ENCODE results near the gene RGPD4. TPM values are rescaled to one million over a fixed set of nuclear protein-coding genes. Genes with fewer than 3 reads are reported as not detected.

The RGPD4 gene
- polyA plus RNA-seq, 1 donor from 2014 or later = 0.26 TPM

GRCh38 chr2:107809835-107810234 lies 16.9 kb upstream of the RGPD4 start:
- Histone ChIP-seq H3F3A (ENCODE audit: insufficient read depth, low read length, poor library complexity, severe bottlenecking) (no peaks in the 10 kb centered on the region), H3K4me3 (ENCODE audit: low read length) (no peak overlapping the region), H3K9ac (ENCODE audit: low read length) (no peak overlapping the region), H3K36me3 (ENCODE audit: insufficient read depth, low read length) (no peaks in the 10 kb centered on the region), H3K79me2 (replicated peaks; ENCODE audit: insufficient read depth, low read length) (no peaks in the 10 kb centered on the region), H3K27ac (ENCODE audit: low read length) (no peak overlapping the region), H3K9me2 (ENCODE audit: insufficient read depth, low read length) (no peaks in the 10 kb centered on the region), H2AFZ (ENCODE audit: low read depth, low read length) (no peak overlapping the region), H3K27me3 (ENCODE audit: insufficient read depth, low read depth, low read length) (no peaks in the 10 kb centered on the region), H4K20me1 (ENCODE audit: insufficient read depth) (no peaks in the 10 kb centered on the region), H3K4me2 (ENCODE audit: low read length) (no peak overlapping the region), H3K9me3 (ENCODE audit: low read length) (no peaks in the 10 kb centered on the region)
- TF ChIP-seq EZH2 (IDR thresholded peaks at IDR 0.05; ENCODE audit: borderline replicate concordance, insufficient read depth, low read length, poor library complexity, severe bottlenecking) (no peak), REST (IDR thresholded peaks at IDR 0.05; ENCODE audit: borderline replicate concordance) (no peak), POLR2AphosphoS5 (IDR thresholded peaks at IDR 0.05) (no peak), EP300 (conservative IDR thresholded peaks at IDR 0.05; ENCODE audit: poor library complexity, severe bottlenecking) (no peak), CTCF (IDR thresholded peaks at IDR 0.05; ENCODE audit: poor library complexity, severe bottlenecking) (no peak), SMC3 (conservative IDR thresholded peaks at IDR 0.05; ENCODE audit: poor library complexity) (no peak), MXI1 (conservative IDR thresholded peaks at IDR 0.05; ENCODE audit: poor library complexity, severe bottlenecking) (no peak), TAF1 (IDR thresholded peaks at IDR 0.05; ENCODE audit: low read depth) (no peak), RAD21 (conservative IDR thresholded peaks at IDR 0.05) (no peak)

- Histone ChIP-seq H3K27ac (ENCODE audit: low read length) (no peak overlapping the region), H4K20me1 (ENCODE audit: insufficient read depth) (no peaks in the 10 kb centered on the region), H3K9ac (ENCODE audit: low read length) (no peak overlapping the region), H3K9me3 (ENCODE audit: low read length) (no peaks in the 10 kb centered on the region), H3K27me3 (ENCODE audit: insufficient read depth, low read depth, low read length) (no peaks in the 10 kb centered on the region), H3K4me2 (ENCODE audit: low read length) (no peak overlapping the region), H2AFZ (ENCODE audit: low read depth, low read length) (no peak overlapping the region), H3K79me2 (replicated peaks; ENCODE audit: insufficient read depth, low read length) (no peaks in the 10 kb centered on the region), H3K36me3 (ENCODE audit: insufficient read depth, low read length) (no peaks in the 10 kb centered on the region), H3F3A (ENCODE audit: insufficient read depth, low read length, poor library complexity, severe bottlenecking) (no peaks in the 10 kb centered on the region), H3K4me3 (ENCODE audit: low read length) (no peak overlapping the region), H3K9me2 (ENCODE audit: insufficient read depth, low read length) (no peaks in the 10 kb centered on the region)
- TF ChIP-seq TAF1 (IDR thresholded peaks at IDR 0.05; ENCODE audit: low read depth) (no peak), EP300 (conservative IDR thresholded peaks at IDR 0.05; ENCODE audit: poor library complexity, severe bottlenecking) (no peak), MXI1 (conservative IDR thresholded peaks at IDR 0.05; ENCODE audit: poor library complexity, severe bottlenecking) (no peak), SMC3 (conservative IDR thresholded peaks at IDR 0.05; ENCODE audit: poor library complexity) (no peak), RAD21 (conservative IDR thresholded peaks at IDR 0.05) (no peak), EZH2 (IDR thresholded peaks at IDR 0.05; ENCODE audit: borderline replicate concordance, insufficient read depth, low read length, poor library complexity, severe bottlenecking) (no peak), CTCF (IDR thresholded peaks at IDR 0.05; ENCODE audit: poor library complexity, severe bottlenecking) (no peak), REST (IDR thresholded peaks at IDR 0.05; ENCODE audit: borderline replicate concordance) (no peak), POLR2AphosphoS5 (IDR thresholded peaks at IDR 0.05) (no peak)
Observed at GRCh38 chr2:107810734-107811133, 16.0 kb upstream of the RGPD4 start.
